ENCODE results near the gene NBAS. TPM values are rescaled to one million over a fixed set of nuclear protein-coding genes. Genes with fewer than 3 reads are reported as not detected.

NBAS gene
- total RNA-seq: 53.0 and 56.0 TPM in 2 replicates

DNA sequence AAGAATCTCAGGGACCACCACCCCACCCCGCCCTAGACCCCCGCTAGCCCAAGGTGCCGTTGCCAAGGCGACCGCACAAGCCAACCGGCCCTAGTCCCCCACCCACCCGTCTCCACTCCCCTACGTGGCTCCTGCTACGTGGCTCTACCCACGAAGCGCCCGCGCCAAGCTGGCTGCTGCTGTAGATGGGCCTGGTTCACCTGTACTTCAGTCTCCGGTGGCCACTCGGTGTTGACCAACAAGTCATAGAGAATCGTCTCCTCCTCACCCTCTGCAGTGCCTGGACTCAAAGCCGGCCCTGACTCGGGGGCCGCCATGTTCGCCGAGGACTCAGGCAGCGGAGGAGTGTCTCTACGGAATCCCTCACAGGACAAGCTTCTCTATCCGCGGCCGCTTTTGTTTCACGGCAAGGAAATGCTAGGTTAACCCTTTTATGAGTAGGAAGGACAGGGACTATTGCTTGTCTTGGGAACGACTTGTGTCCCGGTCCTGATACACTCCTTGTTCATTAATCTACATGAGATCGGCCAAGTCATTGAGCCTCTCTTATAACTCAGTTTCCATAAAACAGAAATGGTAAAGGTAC, at the start of gene NBAS:
NBAS (minus strand) TSS at position 347 of the 586 bp plus-strand sequence; CDS start at position 317, 30 bp downstream.

GRCh38 chr2:15591692-15592463, 30.7 kb upstream of the NBAS start, which contains the start of gene DDX1:
DDX1 (plus strand) TSS chr2:15591868; CDS start chr2:15591934, 66 bp downstream.

Other genes with a start within 250 kb of the NBAS start
- 81.3 and 84.2 TPM in 2 replicates for gene DDX1, start 30.5 kb upstream of the NBAS start, total RNA-seq